Adrenal gland (tissue), 12 donors: ENCODE results near the gene ERBIN. TPM values are rescaled to one million over a fixed set of nuclear protein-coding genes. Genes with fewer than 3 reads are reported as not detected.

Experiments used
- DNase-seq, 7 donors: peaks; one replicate each; pipeline ENCODE4 v3.0.0-alpha.2; 2019 to 2020
- H3K27ac ChIP-seq, 5 donors: fragments of 200-600 bp; sonication (generic) in 4 of 5; 1 replicate in 3 of 5; 2 replicates in 2 of 5; pipeline versions ENCODE4 v1.5.1 to v1.8.0; 2016 to 2020; ENCODE audit warnings: mild to moderate bottlenecking in 1 of 5
- H3K27me3 ChIP-seq: fragments of 200-600 bp; 2 replicates; pipeline ENCODE4 v1.8.0; 2021
- H3K36me3 ChIP-seq, 2 donors: fragments of 200-600 bp; replicated peaks in 1 of 2; 1 replicate in 1 of 2; 2 replicates in 1 of 2; pipeline versions ENCODE4 v1.5.1 to v1.8.0; 2018 to 2022
- H3K4me1 ChIP-seq, 2 donors: fragments of 200-600 bp; replicated peaks in 1 of 2; 1 replicate in 1 of 2; 2 replicates in 1 of 2; pipeline versions ENCODE4 v1.5.1 to v1.8.0; 2018 to 2021
- H3K4me3 ChIP-seq, 4 donors: fragments of 200-600 bp; sonication (generic) in 3 of 4; one replicate each; pipeline ENCODE4 v1.5.1; 2016 to 2018
- H3K9me3 ChIP-seq, 3 donors: fragments of 200-600 bp; sonication (generic) in 1 of 3; replicated peaks in 1 of 3; 1 replicate in 2 of 3; 2 replicates in 1 of 3; pipeline versions ENCODE4 v1.5.1 to v1.8.0; 2016 to 2021
- POLR2A ChIP-seq, 2 donors: fragments of 450-650 bp; IDR thresholded peaks; one replicate each; pipeline ENCODE4 v1.6.1; 2017; ENCODE audit warnings: antibody characterized with exemption in 2 of 2, mild to moderate bottlenecking in 2 of 2, moderate library complexity in 1 of 2
- WGBS, 4 donors: extraction: QIAGEN DNeasy Blood & Tissue Kit in 2 of 4; methylation state at CpG; one replicate each; pipeline versions ENCODE4 v1.1.5 to v1.1.7; 2013 to 2017; 5-methylcytosine and 5-hydroxymethylcytosine counted together
- intact Hi-C, 2 donors: fragments of 100-400 bp; cut with DNase I; formaldehyde crosslinking; loops; one replicate each; pipeline versions ENCODE4 v1.14.1 to v1.15.0; 2022 to 2023
- polyA plus RNA-seq, 3 donors: library from polyadenylated mRNA; stranded (reverse); fragments of 200-250 nt in 2 of 3; fragments of 350-450 nt in 1 of 3; fragmentation: Illumina TruSeq in 1 of 3; extraction: RNeasy Lipid Tissue Mini Kit (QIAGEN cat#74804) in 1 of 3; gene quantifications; one replicate each; pipeline ENCODE4 v1.2.3, GENCODE V29; 2013 to 2014
- total RNA-seq, 9 donors: library from RNA; depleted of rRNA in 4 of 9; stranded (reverse); fragments of >200 nt in 4 of 9; fragments of 120-200 nt in 1 of 9; fragmentation: NEBNext Ultra II Directional in 1 of 9; extraction: Animal tissue kit (Norgen Biotek cat#: 25700) in 1 of 9; gene quantifications; one replicate each; pipeline versions ENCODE4 v1.1.0 to v1.2.4, GENCODE V29; 2013 to 2023
- TF ChIP-seq, protein P1 (sequence below), 6 experiments: fragments of 450-650 bp in 4 of 6; fragments of 200-600 bp in 2 of 6; sonication (generic) in 1 of 6; IDR thresholded peaks; 1 replicate in 5 of 6; 2 replicates in 1 of 6; pipeline versions ENCODE4 v1.5.1 to v1.8.0; 2016 to 2021; ENCODE audit warnings: antibody characterized with exemption in 6 of 6, mild to moderate bottlenecking in 2 of 6, moderate library complexity in 1 of 6
- donor health status: healthy with polysubstance abuse.
- donor health status: Bipolar disorder and iron deficiency.
- donor health status: DM: yes; HTN: yes; CAD: no.
- donor health status: DM: no; HTN: no; CAD: no.
- donor health status: DM: no; HTN: no; CAD: no.
- donor health status: DM: yes; HTN: yes; CAD: no.

The ERBIN gene
- total and polyA plus RNA-seq, 12 donors = 10.7 to 74.0 (median 47.0) TPM

- Histone ChIP-seq H3K36me3 (no peaks in the 10 kb centered on the region), H3K9me3 (no peaks in the 10 kb centered on the region), H3K4me3 (no peak overlapping the region), H3K27ac (no peak overlapping the region), H3K4me1 (peaks cover 13 to 32% of the 10 kb centered on the region in 2 donors), H3K27me3 (no peaks in the 10 kb centered on the region)
- TF ChIP-seq, protein P1, sequence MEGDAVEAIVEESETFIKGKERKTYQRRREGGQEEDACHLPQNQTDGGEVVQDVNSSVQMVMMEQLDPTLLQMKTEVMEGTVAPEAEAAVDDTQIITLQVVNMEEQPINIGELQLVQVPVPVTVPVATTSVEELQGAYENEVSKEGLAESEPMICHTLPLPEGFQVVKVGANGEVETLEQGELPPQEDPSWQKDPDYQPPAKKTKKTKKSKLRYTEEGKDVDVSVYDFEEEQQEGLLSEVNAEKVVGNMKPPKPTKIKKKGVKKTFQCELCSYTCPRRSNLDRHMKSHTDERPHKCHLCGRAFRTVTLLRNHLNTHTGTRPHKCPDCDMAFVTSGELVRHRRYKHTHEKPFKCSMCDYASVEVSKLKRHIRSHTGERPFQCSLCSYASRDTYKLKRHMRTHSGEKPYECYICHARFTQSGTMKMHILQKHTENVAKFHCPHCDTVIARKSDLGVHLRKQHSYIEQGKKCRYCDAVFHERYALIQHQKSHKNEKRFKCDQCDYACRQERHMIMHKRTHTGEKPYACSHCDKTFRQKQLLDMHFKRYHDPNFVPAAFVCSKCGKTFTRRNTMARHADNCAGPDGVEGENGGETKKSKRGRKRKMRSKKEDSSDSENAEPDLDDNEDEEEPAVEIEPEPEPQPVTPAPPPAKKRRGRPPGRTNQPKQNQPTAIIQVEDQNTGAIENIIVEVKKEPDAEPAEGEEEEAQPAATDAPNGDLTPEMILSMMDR (IDR thresholded peaks at IDR 0.05) = no peak
- no peak for TF ChIP-seq POLR2A (IDR thresholded peaks at IDR 0.05)
- intact Hi-C loops = no loop called here
- 90 to 95% (median 91%) methylated on average over 7 of the region's 7 CpGs for WGBS, 4 donors
- DNase-seq = no peak
Measured at GRCh38 chr5:65967288-65968066, 41.1 kb downstream of the ERBIN start.

DNA sequence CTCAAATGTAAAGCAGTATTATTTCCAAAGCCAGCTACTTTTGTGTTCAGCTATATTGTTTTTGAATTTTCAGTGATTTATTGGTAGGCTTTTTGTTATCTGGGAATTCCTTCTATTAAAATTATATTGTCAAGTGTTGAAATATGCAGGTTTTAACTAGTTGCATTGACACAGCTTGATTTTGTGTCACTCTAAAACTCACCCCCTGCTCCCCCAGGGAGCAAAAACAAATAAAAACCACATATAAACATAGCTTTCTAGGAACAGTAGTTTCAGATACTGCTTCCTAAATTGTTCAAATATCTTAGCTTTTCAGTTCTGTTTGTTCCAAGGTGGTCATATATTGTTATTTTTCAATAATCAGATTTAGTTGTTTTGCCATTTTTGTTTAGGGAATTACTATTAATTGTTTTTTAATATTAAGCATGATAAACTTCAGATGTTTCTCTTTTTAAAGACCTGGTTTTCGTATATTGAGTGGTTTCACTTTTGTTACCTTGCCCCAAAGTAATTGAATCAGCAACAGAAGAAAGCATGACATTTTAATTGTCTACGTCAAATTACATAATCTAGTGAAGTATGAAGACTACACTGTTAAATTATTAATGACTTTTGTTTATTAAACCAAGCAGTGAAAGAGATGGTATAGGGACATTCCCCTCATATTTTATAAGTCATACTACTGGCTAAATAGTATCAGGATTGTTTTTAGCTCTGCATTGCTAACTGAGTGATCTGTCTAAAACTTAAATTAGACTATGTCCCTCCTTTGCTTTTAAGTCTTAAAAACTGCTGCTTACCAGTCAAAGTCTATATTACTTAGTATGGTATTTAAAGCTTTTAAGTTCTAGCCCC is 43.4 kb downstream of the ERBIN start:
- no peak for DNase-seq
- peak overlapping the region in 1 of 4 donors; percentile 42 for H3K4me3 ChIP-seq
- 21 to 33% (median 32%) methylated on average over 2 of the region's 2 CpGs for WGBS, 4 donors
- intact Hi-C loops = no loop called here
- no peaks in the 10 kb centered on the region for H3K36me3 ChIP-seq
- TF ChIP-seq POLR2A (IDR thresholded peaks at IDR 0.05) = no peak
- TF ChIP-seq, protein P1 (IDR thresholded peaks at IDR 0.05) = no peak
- H3K27ac ChIP-seq = peak overlapping the region; percentile 28 to 73 (median 33)
- H3K9me3 ChIP-seq = no peaks in the 10 kb centered on the region
- H3K27me3 ChIP-seq = no peaks in the 10 kb centered on the region
- H3K4me1 ChIP-seq = peaks cover 13 to 31% of the 10 kb centered on the region in 2 donors

- peak overlapping the region; percentile 28 to 73 (median 33) for H3K27ac ChIP-seq
- intact Hi-C loops = no loop called here
- WGBS, 4 donors = 31 to 45% (median 37%) methylated on average over 7 of the region's 7 CpGs
- H3K36me3 ChIP-seq = no peaks in the 10 kb centered on the region
- peaks cover 13 to 30% of the 10 kb centered on the region in 2 donors for H3K4me1 ChIP-seq
- no peaks in the 10 kb centered on the region for H3K27me3 ChIP-seq
- no peaks in the 10 kb centered on the region for H3K9me3 ChIP-seq
- peak in 6 of 7 donors; percentile 54 to 79 (median 66) for DNase-seq
- H3K4me3 ChIP-seq = peak overlapping the region in 1 of 4 donors; percentile 42
- TF ChIP-seq, protein P1 (IDR thresholded peaks at IDR 0.05) = no peak
- no peak for TF ChIP-seq POLR2A (IDR thresholded peaks at IDR 0.05)
Measured at GRCh38 chr5:65970481-65971367, 44.3 kb downstream of the ERBIN start.
